ENCODE results near the gene COL18A1.
"Not testable (repeated sequence)": the region's sequence is repeated elsewhere in the genome, so short reads cannot be mapped to it uniquely, and the experiment has no call there.

Gene COL18A1

GRCh38 chr21:45528981-45529784 is 124.2 kb downstream of the COL18A1 start:
- no peak for TF ChIP-seq CTCF (IDR thresholded peaks at IDR 0.05; ENCODE audit: extremely low read depth, insufficient read depth, missing control alignments)
- in situ Hi-C loops (cut with MboI; ENCODE audit: low pct_unique_long_range_greater_than_20kb, low sequenced_read_pairs, unreplicated experiment): no loop called here
- no peak for DNase-seq (ENCODE audit: low spot score)

DNA sequence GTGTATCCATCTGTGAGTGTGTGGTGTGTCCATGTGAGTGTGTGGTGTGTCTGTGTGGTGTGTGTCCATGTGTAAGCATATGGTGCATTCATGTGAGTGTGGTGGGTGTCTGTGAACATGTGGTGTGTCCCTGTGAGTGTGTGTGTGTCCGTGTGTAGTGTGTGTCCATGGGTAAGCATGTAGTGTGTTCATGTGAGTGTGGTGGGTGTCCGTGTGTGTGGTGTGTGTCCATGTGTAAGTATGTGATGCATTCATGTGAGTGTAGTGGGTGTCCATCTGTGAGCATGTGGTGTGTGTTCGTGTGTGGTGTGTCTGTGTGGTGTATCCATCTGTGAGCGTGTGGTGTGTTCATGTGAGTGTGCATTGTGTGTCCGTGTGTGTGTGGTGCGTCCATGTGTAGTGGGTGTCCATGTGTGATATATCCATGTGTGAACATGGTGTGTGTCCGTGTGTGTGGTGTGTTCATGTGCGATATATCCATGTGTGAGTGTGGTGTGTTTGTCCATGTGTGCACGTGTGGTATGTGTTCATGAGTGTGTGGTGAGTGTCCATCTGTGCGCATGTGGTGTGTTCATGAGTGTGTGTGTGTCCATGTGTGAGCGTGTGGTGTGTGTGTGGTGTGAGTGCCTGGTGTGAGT is 124.9 kb downstream of the COL18A1 start:
- TF ChIP-seq CTCF (IDR thresholded peaks at IDR 0.05; ENCODE audit: extremely low read depth, insufficient read depth, missing control alignments): no peak
- in situ Hi-C loops (cut with MboI; ENCODE audit: low pct_unique_long_range_greater_than_20kb, low sequenced_read_pairs, unreplicated experiment): no loop called here
- DNase-seq (ENCODE audit: low spot score): no peak

GRCh38 chr21:45530423-45531113 is 125.6 kb downstream of the COL18A1 start:
- DNase-seq (ENCODE audit: low spot score): no peak
- in situ Hi-C loops (cut with MboI; ENCODE audit: low pct_unique_long_range_greater_than_20kb, low sequenced_read_pairs, unreplicated experiment): no loop called here
- no peak for TF ChIP-seq CTCF (IDR thresholded peaks at IDR 0.05; ENCODE audit: extremely low read depth, insufficient read depth, missing control alignments)

DNA sequence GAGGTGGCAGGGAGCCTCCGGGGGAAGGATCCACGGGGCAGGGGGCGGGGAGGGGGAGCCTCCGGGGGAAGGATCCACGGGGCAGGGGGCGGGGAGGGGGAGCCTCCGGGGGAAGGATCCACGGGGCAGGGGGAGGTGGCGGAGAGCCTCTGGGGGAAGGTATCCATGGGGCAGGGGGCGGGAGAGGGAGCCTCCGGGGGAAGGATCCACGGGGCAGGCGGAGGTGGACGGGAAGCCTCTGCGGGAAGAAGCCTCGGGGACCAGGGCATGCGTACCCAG is 126.1 kb downstream of the COL18A1 start:
- DNase-seq (ENCODE audit: low spot score); in situ Hi-C loops (cut with MboI; ENCODE audit: low pct_unique_long_range_greater_than_20kb, low sequenced_read_pairs, unreplicated experiment): not testable (repeated sequence)

- no peak for DNase-seq (ENCODE audit: low spot score)
- in situ Hi-C loops (cut with MboI; ENCODE audit: low pct_unique_long_range_greater_than_20kb, low sequenced_read_pairs, unreplicated experiment): no loop called here
- TF ChIP-seq CTCF (IDR thresholded peaks at IDR 0.05; ENCODE audit: extremely low read depth, insufficient read depth, missing control alignments): no peak
These were observed 126.6 kb downstream of the COL18A1 start for GRCh38 chr21:45531393-45532215.

DNA sequence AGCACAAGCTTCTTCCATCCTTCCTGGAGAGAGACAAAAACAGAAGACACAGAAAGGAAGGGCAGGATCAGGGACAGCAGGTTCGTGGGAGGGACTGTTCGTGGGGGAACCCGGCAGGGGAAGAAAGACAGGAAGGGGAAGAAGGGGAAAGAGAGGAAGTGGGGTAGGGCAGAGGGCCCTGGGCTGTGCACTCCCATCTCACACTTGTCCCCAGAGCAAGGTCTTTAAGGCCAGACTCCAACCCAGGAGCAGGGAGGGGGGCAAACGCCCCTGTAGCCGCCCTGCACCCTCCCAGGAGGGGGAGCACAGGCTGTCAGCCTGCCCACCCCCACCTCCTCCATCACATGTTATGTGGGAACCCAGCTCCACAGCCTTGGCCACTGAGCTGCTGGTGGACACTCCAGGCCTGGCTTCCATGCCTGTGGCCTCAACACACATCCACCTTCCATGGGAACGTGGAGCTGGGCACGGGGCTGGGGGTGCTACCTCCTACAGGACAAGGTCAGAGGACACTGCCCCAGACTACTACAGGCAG is 127.9 kb downstream of the COL18A1 start:
- in situ Hi-C loops (cut with MboI; ENCODE audit: low pct_unique_long_range_greater_than_20kb, low sequenced_read_pairs, unreplicated experiment): no loop called here
- DNase-seq (ENCODE audit: low spot score): no peak
- TF ChIP-seq CTCF (IDR thresholded peaks at IDR 0.05; ENCODE audit: extremely low read depth, insufficient read depth, missing control alignments): no peak
